Measurements from ENCODE around the gene GGA2.
"Not testable (repeated sequence)": the region's sequence is repeated elsewhere in the genome, so short reads cannot be mapped to it uniquely, and the experiment has no call there.

The GGA2 gene

DNA sequence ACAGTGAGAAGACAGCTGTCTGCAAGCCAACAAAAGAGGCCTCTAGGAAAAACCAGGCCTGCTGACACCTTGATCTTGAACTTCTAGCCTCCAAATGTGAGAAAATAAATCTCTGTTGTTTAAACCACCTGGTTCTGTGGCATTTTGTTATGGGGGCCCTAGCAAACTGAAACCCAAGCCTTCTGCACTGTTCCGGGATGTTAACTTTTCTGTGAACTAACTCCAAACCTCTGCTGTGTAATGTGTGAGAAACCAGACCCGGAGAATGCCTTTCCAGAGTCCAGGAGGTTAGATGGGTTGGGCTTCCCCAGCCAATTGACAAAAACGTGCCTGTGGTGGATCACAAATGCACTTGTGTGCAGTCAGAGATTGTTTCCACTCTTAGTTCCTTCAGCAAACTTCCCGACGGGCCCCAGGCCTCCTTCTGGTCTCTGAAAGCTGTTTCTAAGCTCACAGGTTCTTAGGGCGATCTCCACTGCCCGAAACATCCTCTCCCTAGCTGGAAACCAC, 13.6 kb upstream of the GGA2 start:
- DNase-seq (ENCODE audit: low read depth), result no peak

DNA sequence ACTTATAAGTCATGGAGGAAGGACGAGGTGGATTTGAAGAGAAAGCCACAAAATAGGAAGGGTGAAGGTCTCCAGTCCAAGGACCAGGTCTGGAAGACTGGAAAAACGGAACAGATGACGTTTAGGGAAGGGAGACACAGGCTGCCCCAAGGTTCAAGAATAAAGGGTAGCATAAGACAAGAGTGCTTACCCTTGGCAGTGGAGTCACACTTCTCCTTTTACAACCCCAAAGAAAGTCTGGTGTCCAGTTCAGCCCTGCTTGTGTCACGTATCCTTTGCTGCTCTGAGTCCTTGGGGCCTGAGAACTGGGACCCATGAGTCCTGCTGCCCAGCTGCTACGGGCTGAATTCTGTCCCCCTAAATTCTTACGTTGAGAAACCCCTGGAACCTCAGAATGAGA, 13.0 kb upstream of the GGA2 start:
- no peak for DNase-seq (ENCODE audit: low read depth)

DNA sequence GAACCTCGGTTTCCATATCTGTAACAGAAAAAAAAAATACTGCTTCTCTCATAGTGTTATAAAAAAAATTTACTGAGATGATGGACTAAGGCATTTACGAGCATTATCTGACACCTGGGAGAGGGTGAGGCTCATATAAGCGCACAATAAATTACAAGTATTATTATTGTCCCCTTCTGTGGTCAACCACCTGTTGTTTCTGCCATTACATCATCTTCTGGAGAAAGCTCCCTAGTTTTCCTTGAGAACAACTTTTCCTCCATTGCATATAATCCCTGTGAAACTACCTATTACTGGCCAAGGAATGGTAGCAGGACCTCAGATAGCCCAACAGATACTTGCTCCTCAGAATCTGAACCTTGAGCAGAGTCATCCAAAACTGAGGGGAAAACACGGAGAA, 11.7 kb upstream of the GGA2 start:
- DNase-seq (ENCODE audit: low read depth), result no peak

DNA sequence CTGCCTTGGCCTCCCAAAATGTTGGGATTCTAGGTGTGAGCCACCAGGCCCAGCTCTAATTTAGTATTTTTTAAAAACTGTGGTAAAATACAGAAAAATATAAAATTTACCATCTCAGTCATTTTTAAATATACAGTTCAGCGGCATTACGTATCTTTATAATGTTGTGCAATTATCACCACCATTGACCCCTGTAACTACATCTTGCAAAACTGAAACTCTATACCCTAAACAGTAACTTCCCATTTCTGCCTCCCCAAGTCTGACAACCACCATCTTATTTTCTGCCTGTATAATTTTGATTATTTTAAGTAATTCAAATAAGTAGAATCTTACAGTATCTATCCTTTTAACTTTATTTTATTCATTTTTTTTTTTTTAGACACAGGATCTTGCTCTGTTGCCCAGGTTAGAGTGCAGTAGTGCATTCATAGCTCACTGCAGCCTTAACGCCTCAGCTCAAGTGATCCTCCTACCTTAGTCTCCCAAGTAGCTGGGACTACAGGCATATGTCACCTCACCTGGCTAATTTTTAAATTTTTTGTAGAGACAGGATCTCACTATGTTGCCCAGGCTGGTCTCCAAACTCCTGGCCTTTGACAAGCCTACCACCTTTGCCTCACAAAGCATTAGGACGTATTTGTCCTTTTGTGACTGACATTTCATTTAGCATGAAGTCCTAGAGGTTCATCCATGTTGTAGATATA, 10.9 kb upstream of the GGA2 start:
- DNase-seq (ENCODE audit: low read depth), result no peak

DNA sequence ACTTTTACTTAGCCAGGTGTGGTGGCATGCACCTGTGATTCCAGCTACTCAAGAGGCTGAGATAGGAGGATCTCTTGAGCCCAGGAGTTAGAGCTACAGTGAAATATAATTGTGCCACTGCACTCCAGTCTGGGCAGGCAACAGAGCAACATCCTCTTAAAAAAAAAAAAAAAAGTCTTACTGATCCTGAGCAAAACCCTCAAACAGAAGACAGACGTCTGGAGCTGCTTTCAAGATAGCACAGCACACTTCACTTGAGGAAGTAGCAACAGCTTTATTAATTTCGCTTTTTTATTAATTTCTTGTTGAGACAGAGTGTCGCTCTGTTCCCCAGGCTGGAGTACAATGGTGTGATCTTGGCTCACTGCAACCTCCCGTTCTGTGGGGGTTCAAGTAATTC, 10.2 kb upstream of the GGA2 start:
- no peak for DNase-seq (ENCODE audit: low read depth)

DNA sequence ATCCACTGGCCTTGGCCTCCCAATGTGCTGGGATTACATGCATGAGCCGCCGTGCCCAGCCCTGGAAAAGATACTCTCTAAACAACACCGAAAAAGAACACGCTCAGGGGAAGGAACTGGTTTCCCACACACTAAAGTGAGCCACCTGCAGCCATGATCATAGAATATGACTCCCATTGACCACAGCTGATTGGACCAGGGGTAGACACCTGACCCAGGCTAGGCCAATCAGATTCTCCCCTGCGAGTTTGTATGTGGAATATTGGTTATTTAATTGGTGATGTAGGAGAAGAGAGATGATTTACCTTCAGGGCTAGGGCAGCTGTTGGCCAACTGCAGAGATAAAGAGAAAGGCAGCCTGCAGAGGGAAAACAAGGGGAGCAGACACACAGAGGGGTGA, 9.0 kb upstream of the GGA2 start:
- DNase-seq (ENCODE audit: low read depth), result no peak

DNA sequence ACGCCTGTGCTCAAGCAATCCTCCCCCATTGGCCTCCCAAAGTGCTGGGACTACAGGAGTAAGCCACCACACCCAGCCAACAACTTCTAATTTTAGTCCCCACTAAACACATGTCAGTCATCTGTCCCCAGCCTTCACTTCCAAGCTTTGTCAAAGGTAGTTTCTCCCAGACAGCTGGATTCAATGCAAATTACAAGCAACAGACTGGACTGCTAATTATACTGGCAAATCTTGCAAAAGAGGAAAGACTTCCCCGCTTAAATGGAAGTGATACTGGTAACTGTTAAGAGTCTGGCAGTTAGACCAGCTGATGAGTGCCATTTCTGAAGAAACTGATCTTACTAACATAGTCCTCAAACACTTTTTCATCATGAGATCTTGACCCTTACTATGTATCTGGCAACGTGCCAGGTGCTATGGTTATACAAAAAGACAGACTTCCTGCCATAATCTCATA, 8.2 kb upstream of the GGA2 start:
- DNase-seq (ENCODE audit: low read depth), result no peak

DNA sequence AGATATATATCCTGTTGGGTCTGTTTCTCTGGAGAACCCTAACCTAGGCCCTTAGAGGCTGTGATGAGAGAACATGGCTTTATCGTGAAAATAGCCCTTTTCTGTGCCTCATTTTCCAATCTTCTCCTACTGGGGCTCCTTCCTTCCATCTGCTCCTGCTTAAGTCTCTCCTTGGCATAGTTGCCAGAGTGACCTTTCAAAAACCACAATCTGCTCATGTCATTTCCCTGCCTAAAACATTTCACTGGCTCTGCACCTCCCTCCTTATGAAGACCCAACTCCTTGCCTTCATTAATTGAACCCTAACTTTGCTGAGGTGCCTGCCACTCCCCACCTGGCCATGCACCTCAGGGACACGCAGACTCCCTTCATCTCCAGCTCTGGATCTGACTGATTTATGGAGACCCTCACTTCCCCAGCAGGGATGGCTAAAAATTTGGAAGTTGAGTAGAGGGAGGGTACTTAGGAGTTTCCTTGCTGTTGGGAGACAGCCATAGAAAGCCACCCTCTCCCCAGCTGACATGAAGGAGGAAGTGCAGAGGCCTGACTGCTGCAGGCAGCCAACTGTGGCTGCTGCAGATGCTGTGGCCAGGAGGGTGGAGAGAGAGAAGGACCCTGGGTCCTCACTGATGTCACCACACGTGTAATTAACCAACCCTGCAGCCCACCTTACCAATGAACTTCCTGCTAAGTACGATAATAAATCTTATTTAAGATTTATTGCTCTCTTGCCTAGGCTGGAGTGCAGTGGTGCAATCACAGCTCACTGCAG, 6.3 kb upstream of the GGA2 start:
- no peak for DNase-seq (ENCODE audit: low read depth)

DNA sequence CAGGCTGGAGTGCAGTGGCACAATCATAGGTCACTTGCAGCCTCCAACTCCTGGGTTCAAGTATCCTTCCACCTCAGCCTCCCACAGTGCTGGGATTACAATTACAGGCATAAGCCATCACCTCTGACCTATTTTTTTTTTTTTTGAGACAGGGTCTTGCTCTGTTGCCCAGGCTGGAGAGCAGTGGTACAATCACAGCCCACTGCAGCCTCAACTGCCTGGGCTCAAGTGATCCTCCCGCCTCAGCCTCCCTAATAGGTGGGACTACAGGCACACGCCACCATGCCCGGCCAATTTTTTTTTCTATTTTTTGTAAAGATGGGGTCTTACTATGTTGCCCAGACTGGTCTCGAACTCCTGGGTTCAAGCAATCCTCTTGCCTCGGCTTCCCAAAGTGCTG, 5.6 kb upstream of the GGA2 start:
- no peak for DNase-seq (ENCODE audit: low read depth)

DNA sequence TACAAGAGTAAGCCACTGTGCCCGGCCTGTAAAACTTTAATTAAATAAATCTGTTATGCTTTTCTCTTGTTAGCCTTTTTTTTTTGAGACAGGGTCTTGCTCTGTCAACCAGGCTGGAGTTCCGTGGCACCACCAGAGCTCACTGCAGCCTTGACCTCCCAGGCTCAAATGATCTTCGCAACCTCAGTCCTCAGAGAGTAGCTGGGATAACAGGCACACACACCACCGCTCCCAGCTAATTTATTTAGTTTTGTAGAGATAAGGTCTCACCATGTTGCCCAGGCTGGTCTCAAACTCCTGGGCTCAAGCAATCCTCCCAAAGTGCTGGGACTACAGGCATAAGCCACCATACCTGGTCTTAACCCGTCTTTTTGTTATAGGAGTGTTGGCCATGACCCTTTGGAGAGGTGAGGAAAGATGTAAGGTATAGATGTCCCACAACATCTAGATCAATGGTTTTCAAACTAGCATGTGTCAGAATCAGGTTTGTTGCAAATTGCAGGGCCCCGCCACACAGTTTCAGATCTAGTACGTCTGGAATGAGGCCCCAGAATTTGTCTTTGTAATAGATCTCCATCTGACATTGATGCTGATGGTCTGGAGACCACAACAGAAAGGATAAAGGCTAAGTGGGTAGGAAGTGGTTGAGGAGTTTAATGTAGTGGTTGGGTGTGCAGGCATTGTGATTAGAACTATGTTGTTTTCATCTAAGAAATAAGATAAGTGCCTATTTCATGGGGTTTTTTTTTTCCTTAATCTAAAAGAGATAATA, 4.3 kb upstream of the GGA2 start:
- DNase-seq (ENCODE audit: low read depth), result no peak

DNA sequence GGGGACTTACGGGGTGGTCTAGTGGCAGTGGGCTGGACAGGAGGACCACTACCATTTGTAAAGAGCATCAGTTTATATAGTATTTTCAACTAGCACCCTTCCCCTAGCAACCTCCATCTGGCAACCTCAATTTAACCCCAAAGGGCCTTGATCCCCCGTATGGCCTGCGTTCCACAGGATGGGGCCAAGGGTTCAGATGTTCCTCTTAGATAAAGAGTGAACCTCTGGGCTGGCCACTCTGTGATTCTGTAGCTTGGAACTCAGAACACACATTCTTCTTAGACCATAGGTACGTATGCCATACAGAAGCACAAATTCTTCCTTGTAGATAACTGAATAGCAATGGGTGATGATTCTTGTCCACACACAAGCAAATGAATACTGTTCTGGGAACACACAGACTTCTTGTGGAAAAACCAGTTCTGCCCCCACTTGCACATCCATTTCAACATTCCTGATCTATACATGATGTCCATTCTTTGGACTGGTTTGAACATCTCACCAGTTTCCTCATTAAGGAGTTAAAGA, 1.9 kb upstream of the GGA2 start:
- no peak for DNase-seq (ENCODE audit: low read depth)

DNA sequence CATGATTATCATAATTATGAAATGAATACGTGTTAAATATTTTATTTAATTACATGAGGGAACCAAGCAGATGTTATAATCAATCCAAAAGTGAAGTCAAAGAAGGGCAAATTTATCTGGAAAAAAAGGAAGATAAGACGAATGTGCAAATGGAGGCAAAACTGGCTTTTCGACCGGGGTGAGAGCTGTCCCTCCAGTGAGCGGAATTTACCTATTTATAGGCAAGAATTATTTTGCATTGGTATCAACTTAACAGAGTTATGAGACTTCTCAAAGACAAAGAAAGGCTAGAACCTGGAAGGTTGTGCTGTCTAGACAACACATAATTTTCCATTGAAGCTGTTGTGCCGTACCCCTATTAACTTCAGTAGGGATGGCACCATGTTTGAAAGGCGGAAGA, 1.4 kb upstream of the GGA2 start:
- no peak for DNase-seq (ENCODE audit: low read depth)

DNA sequence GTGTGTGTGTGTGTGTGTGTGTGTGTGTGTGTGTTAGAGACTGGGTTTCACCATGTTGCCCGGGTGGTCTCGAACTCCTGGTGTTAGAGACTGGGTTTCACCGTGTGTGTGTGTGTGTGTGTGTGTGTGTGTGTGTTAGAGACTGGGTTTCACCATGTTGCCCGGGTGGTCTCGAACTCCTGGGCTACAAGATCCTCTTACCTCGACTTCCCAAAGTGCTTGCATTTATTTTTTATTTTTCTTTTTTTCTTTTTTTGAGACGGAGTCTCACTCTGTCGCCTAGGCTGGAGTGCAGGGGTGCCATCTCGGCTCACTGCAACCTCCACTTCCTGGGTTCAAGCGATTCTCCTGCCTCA, 599 bp upstream of the GGA2 start:
- DNase-seq (ENCODE audit: low read depth), result not testable (repeated sequence)

DNA sequence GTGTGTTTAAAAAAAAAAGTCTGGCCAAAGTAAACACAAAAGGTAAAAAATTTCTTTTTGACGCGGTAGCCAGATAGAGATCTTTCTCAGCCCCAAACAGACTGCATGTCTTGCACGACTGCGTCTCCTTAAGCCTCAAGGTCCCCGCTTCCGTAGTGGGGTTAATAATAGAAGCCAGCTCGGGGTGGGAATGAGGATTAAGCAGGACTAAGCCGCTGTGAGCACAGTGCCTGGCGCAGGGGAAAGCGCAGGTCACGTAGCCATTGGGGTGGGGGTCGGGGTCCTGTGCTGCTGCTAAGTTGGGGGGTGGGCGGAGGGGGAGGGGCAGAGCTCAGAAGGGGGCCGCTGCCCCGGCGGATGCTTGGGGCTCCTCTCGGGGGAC, 521 bp downstream of the GGA2 start:
- DNase-seq (ENCODE audit: low read depth), result no peak

DNA sequence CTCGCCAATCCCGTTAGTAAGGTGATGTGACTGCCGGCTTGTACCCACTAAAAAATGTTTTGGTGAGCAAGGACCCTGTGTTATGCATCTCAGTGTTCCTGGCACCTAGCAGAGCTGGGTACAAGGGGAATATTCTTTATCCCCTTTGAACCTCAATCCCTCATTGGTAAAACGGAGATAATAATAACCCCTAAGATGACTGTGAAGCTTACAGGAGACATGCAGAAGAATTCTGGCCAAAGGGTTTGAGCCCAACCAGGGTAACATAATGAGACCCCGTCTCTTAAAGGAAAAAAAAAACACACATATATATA, 896 bp downstream of the GGA2 start:
- no peak for DNase-seq (ENCODE audit: low read depth)

DNA sequence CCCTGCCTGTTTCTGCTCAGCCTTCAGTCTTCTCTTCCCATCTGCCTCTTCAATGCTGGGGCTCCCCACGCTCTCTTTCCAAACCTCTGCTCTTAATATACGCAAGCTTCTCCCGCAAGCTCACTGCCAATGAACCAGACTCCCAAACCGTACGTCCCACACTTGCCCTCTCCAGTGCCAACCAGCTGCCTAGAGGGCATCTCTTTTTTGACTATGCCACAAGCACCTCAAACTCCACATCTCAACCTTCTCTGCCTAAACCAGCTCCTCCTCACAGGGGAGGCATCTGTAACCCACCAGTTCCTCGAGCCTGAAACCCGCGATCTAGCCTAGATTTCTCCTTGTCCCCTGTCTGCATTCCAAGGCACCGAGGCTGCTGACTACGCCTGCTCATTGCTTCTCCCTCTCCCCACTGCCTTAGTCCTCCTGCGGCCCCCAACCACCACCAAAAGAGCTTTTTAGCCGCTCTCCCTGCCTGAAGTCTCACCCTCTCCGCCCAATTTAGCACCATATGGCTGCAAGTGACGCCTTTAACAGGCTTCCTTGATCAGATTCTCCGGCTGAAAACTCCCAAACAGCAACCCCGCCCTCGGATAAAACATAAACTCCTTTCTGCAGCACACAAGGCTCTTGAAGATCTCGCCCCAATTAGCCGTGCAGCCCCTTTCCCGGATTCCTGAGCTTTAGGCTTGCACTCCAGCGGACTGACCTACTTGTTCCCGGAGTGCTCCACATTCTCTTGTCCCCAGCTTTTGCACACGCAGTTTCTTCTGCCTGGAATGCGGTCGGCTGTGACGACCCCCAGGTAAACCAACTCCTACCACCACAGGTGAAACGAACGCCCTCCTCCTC, 1.5 kb downstream of the GGA2 start:
- DNase-seq (ENCODE audit: low read depth), result no peak

DNA sequence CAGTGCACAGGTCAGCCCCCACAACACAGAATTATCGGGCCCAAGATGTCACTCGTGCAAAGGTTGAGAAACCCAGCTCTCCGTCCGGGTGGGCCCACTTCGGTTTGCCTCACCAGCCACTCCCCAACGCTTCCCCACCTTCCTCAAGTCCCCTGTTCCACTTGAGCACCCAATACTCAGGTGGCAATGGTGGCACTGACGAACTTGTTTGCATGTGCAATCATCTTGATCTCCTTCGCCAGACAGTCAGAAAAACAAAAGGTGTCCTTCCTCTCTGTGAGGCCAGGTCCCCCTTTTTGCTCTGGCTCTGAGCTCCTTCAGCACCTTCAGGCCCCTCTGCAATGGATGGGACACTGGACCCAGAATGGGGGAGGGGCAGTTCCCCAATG, 3.7 kb downstream of the GGA2 start:
- no peak for DNase-seq (ENCODE audit: low read depth)

DNA sequence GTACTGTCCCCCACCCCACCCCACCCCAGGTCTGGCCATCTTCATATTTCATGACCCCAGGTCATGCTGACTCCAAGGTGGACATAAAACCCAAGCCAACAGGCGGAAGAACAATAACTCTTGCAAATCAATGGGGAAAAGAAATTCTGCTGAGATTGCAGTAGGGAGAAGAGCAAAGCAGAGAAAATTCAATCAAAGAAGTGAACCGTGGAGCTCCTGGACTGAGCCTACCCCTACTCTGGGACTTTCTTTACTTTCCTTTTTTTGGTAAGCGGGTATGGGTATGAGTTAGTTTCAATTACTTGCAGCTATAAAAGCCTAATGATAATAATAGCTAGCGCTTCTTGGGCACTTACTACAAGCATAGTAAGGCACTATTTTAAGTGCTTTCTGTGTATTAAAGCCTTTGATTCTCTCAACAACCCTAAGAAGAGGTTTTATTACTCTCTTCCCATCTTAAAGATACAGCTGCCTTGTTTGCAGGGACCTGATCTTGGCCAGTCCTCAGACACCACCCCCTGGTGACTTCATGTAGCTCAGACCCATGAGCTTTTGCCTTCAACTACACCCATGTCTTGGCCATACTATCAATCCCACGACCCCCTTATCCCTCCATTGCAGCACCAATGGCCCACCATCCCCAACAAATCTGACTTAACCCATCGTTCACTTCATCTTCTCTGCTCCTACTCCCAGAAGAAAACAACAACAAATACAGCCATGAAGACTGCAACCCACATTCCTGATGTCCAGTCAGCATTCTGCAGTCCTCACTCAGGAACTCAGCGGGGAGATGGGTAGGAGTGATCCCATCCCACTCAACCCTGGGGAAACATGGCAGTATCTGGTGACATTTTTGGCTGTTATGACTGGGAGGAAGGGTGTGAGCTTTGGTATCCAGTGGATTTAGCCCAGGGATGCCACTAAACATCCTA, 4.4 kb downstream of the GGA2 start:
- DNase-seq (ENCODE audit: low read depth), result no peak

DNA sequence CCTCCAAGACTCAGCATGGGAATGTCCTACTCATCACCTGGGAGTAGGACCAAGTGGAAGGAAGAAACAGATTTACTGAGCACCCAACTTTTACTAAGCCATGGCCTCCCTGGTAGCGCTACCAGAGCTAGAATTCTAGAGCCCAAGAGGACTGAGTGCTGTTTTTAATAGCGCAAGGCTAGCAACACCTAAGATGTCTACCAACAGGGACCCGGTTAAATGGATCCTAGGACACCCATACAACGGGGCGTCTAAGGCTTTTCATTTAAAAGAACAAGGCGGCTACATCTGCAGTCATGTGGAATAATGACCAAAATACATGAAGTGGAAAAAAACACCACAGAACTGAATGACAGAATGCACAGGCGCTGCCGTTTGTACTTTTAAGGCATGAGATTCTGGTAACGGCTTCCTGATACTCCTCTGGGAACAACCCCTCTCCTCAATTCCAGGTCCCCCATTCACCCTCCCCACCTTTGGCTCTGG, 5.1 kb downstream of the GGA2 start:
- no peak for DNase-seq (ENCODE audit: low read depth)

DNA sequence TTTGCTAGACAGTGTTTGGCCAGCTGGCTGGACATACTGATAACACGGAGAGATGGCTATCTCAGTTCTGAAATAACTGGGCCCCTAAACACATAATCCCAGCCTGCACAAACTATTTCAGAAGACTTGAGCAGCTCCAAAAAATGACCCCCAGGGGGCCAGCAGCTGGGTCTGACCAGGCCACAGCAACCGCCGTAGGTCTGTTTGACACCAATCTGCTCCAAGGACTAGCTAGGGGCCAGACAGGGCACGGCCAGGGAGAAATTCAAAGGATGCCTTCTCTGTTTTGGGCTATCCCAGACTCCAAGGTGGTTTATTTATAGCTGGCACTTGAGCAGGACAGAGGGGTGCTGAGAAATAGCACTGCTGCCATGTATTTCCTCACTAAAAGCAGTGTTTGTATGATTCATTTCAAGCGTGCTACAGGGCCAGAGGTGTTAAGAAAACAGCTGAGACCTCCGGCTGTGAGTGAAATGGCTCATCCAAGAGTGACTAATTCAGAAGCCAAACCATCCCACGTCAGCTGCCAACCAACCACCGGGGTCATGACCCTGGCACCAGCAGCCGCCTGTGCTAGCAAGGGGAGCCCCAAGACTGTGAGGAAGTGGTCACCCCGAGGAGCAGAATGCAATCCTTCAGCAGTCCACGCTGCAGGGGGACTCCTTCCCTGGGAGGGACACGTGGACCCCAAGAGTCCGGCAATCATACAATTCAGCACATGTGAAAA, 5.7 kb downstream of the GGA2 start:
- DNase-seq (ENCODE audit: low read depth), result peak; percentile 56
